Dendritic cell treated with granulocyte-macrophage colony-stimulating factor and Interleukin-4, amounts not matched to agents 40 ng/mL and 50 ng/mL, for 4 days (primary cell): ENCODE data around the gene KCNF1.

ENCODE experiments used
- H3K27ac Mint-ChIP-seq: one replicate; pipeline ENCODE4 v1.8.0; 2022; ENCODE audit warnings: mild to moderate bottlenecking, mixed read lengths
- H3K27me3 Mint-ChIP-seq: one replicate; pipeline ENCODE4 v1.8.0; 2022; ENCODE audit warnings: mild to moderate bottlenecking, mixed read lengths
- H3K36me3 Mint-ChIP-seq: one replicate; pipeline ENCODE4 v1.8.0; 2022; ENCODE audit warnings: low read depth, mixed read lengths
- H3K4me1 Mint-ChIP-seq: one replicate; pipeline ENCODE4 v1.8.0; 2022; ENCODE audit warnings: low read depth, mixed read lengths
- H3K4me3 Mint-ChIP-seq: one replicate; pipeline ENCODE4 v1.8.0; 2022; ENCODE audit warnings: mild to moderate bottlenecking, moderate library complexity, mixed read lengths
- H3K9me3 Mint-ChIP-seq: one replicate; pipeline ENCODE4 v1.8.0; 2022; ENCODE audit warnings: mixed read lengths
- intact Hi-C: fragments of 100-400 bp; cut with micrococcal nuclease; formaldehyde crosslinking; loops from one replicate; pipeline ENCODE4 v1.15.0; 2022

KCNF1 gene

DNA sequence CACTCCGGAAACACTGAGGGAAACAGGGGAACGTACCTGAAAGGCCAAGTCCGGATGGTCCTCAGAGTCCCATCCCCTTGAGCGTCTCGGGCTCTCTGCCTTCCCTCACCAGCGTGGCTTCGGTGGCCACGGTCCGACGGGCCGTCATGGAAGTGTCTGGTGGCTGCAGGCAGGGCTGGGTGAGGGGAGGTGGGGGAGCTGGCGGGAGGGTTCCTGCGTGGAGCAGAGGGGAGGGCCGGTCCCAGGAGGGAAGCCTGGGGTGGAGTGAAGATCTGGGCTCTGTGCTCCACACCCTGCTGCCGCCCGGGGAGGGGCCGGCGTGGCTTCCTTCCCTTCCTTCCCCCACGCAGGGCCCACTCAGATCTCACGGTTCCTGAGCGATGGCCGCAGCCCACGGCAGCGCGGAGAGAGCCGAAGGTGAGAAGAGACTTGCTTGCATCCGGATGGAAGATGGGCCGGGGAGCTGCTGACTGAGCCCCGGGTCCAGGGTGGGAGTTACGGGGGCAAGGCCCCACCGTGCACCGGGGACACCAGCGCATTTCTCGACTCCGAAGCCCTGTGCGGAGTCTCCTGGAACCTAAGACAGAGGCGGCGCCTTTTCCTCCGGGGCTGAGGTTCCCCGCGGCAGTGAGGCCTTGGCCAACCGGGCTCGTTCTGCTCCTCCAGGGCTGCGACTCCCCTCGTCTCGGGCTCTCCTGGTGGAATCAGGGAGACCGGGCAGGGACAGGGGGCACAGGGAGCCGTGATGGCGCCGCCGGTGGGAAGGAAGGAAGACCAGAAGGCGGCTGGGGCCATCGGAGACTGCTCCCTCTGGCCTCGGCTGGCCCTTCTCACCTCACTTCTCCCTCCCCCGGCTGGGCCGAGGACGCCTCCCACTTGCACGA, 49.1 kb downstream of the KCNF1 start:
- H3K36me3 Mint-ChIP-seq, result no peaks in the 10 kb centered on the region
- H3K4me1 Mint-ChIP-seq, result peaks cover 28% of the 10 kb centered on the region
- peaks cover 21% of the 10 kb centered on the region for H3K27me3 Mint-ChIP-seq
- no peak overlapping the region for H3K4me3 Mint-ChIP-seq
- no peaks in the 10 kb centered on the region for H3K9me3 Mint-ChIP-seq
- H3K27ac Mint-ChIP-seq, result no peak overlapping the region
- intact Hi-C loops, result no loop called here

- intact Hi-C loops, result no loop called here
- peaks cover 28% of the 10 kb centered on the region for H3K4me1 Mint-ChIP-seq
- no peak overlapping the region for H3K27ac Mint-ChIP-seq
- H3K4me3 Mint-ChIP-seq, result no peak overlapping the region
- H3K27me3 Mint-ChIP-seq, result peaks cover 17% of the 10 kb centered on the region
- no peaks in the 10 kb centered on the region for H3K36me3 Mint-ChIP-seq
- H3K9me3 Mint-ChIP-seq, result no peaks in the 10 kb centered on the region
These were observed 49.7 kb downstream of the KCNF1 start for GRCh38 chr2:10961490-10961875.

- intact Hi-C loops, result no loop called here
- Mint-ChIP-seq H3K27me3 (peaks cover 16% of the 10 kb centered on the region), H3K4me1 (peaks cover 28% of the 10 kb centered on the region), H3K36me3 (no peaks in the 10 kb centered on the region), H3K27ac (no peak overlapping the region), H3K4me3 (no peak overlapping the region), H3K9me3 (no peaks in the 10 kb centered on the region)
These were observed 50.3 kb downstream of the KCNF1 start for GRCh38 chr2:10962004-10962403.

DNA sequence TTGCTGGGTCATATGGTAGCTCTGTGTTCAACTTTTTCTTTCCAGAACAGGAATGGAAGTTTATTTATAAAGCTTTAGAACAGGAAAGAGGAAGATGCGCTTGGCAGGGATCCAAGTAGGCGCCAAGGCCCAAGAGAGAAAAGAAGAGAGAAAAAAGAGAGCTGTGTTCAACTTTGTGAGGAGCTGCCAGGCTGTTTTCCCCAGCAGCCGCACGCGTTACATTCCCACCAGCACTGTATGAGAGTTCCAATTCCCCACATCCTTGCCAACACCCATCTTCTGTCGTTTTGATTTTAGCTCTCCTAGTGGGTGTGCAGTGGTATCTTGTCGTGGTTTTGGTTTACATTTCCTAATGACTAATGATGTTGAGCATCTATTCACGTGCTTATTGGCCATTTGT, 51.4 kb downstream of the KCNF1 start:
- Mint-ChIP-seq H3K36me3 (no peaks in the 10 kb centered on the region), H3K27ac (no peak overlapping the region), H3K27me3 (peaks cover 12% of the 10 kb centered on the region), H3K9me3 (no peaks in the 10 kb centered on the region), H3K4me3 (no peak overlapping the region), H3K4me1 (peaks cover 24% of the 10 kb centered on the region)
- intact Hi-C loops, result no loop called here
